Astrocyte (in vitro differentiated cells and primary cell): ENCODE results near the gene ROR2. TPM values are rescaled to one million over a fixed set of nuclear protein-coding genes. Genes with fewer than 3 reads are reported as not detected.

Source experiments
- DNase-seq: peaks from one replicate; pipeline ENCODE4 v3.0.0-alpha.2; 2010; ENCODE audit warnings: low read depth
- FAIRE-seq: peaks from 2 replicates; lab custom pipeline; 2011; peaks lifted over from hg19 to GRCh38; lab: Jason Lieb, UNC
- H2AFZ ChIP-seq: 2 replicates; pipeline ENCODE4 v1.6.0; 2012; ENCODE audit warnings: low read depth, low read length, inconsistent platforms
- H3K27ac ChIP-seq: 2 replicates; pipeline ENCODE4 v1.5.1; 2011; ENCODE audit warnings: low read depth, low read length, inconsistent platforms
- H3K27me3 ChIP-seq: 2 replicates; pipeline ENCODE4 v1.6.0; 2011; ENCODE audit warnings: low read length, inconsistent platforms; ENCODE audit not compliant: insufficient read depth
- H3K36me3 ChIP-seq: 2 replicates; pipeline ENCODE4 v1.5.1; 2011; ENCODE audit warnings: low read length, inconsistent platforms; ENCODE audit not compliant: insufficient read depth
- H3K4me1 ChIP-seq: 2 replicates; pipeline ENCODE4 v1.5.1; 2011; ENCODE audit warnings: low read length, inconsistent platforms; ENCODE audit not compliant: insufficient read depth
- H3K4me2 ChIP-seq: 2 replicates; pipeline ENCODE4 v1.6.0; 2012; ENCODE audit warnings: low read length, inconsistent platforms
- H3K4me3 ChIP-seq: 2 replicates; pipeline ENCODE4 v1.5.1; 2011; ENCODE audit warnings: low read depth, mild to moderate bottlenecking, low read length, inconsistent platforms; ENCODE audit not compliant: insufficient read depth
- H3K79me2 ChIP-seq: 2 replicates; pipeline ENCODE4 v1.6.0; 2012; ENCODE audit warnings: mild to moderate bottlenecking, low read length, inconsistent platforms; ENCODE audit not compliant: insufficient read depth
- H3K9ac ChIP-seq: 2 replicates; pipeline ENCODE4 v1.6.0; 2012; ENCODE audit warnings: mild to moderate bottlenecking, low read length, inconsistent platforms
- H3K9me3 ChIP-seq: 2 replicates; pipeline ENCODE4 v1.5.1; 2012; ENCODE audit warnings: low read depth, mild to moderate bottlenecking, low read length, inconsistent platforms; ENCODE audit not compliant: insufficient read depth
- H4K20me1 ChIP-seq: 2 replicates; pipeline ENCODE4 v1.6.0; 2012; ENCODE audit warnings: low read length, inconsistent platforms; ENCODE audit not compliant: insufficient read depth
- H3K27ac Mint-ChIP-seq: one replicate; pipeline ENCODE4 v1.8.0; 2021; ENCODE audit warnings: mild to moderate bottlenecking, mixed read lengths; ENCODE audit not compliant: unreplicated experiment
- H3K27me3 Mint-ChIP-seq: one replicate; pipeline ENCODE4 v1.8.0; 2021; ENCODE audit warnings: low read depth, mixed read lengths; ENCODE audit not compliant: unreplicated experiment
- H3K36me3 Mint-ChIP-seq: one replicate; pipeline ENCODE4 v1.8.0; 2021; ENCODE audit warnings: low read depth, mixed read lengths; ENCODE audit not compliant: unreplicated experiment
- H3K4me1 Mint-ChIP-seq: one replicate; pipeline ENCODE4 v1.8.0; 2021; ENCODE audit warnings: low read depth, mixed read lengths; ENCODE audit not compliant: unreplicated experiment
- H3K4me3 Mint-ChIP-seq: one replicate; pipeline ENCODE4 v1.8.0; 2021; ENCODE audit warnings: mild to moderate bottlenecking, moderate library complexity, mixed read lengths; ENCODE audit not compliant: unreplicated experiment
- H3K9me3 Mint-ChIP-seq: one replicate; pipeline ENCODE4 v1.8.0; 2021; ENCODE audit warnings: mild to moderate bottlenecking, mixed read lengths; ENCODE audit not compliant: unreplicated experiment
- CTCF ChIP-seq: IDR thresholded peaks from 2 replicates; pipeline ENCODE4 v1.5.1; 2011; ENCODE audit warnings: low read depth, mild to moderate bottlenecking, inconsistent platforms, low read length, moderate library complexity; ENCODE audit not compliant: insufficient read depth
- EZH2 ChIP-seq: IDR thresholded peaks from 2 replicates; pipeline ENCODE4 v1.6.1; 2012; ENCODE audit warnings: mild to moderate bottlenecking, low read length, inconsistent platforms; ENCODE audit not compliant: insufficient read depth
- total RNA-seq: library from RNA; stranded (reverse); gene quantifications from 2 replicates; pipeline ENCODE4 v1.2.1, GENCODE V29; 2021

The ROR2 gene
- total RNA-seq, 1 donor from 2014 or later, result 4.9 TPM

GRCh38 chr9:91891915-91892314 lies 58.1 kb downstream of the ROR2 start:
- H3K36me3 Mint-ChIP-seq, result no peaks in the 10 kb centered on the region
- H3K36me3 ChIP-seq, result no peaks in the 10 kb centered on the region
- H3K27ac ChIP-seq, result no peak overlapping the region
- H2AFZ ChIP-seq, result no peak overlapping the region
- H3K79me2 ChIP-seq, result no peaks in the 10 kb centered on the region
- peaks cover 10% of the 10 kb centered on the region for H3K27me3 Mint-ChIP-seq
- no peak overlapping the region for H3K9ac ChIP-seq
- no peak overlapping the region for H3K27ac Mint-ChIP-seq
- H3K4me3 ChIP-seq, result no peak overlapping the region
- no peak overlapping the region for H3K4me3 Mint-ChIP-seq
- FAIRE-seq (no peak), DNase-seq (no peak)
- no peaks in the 10 kb centered on the region for H3K9me3 ChIP-seq
- H3K9me3 Mint-ChIP-seq, result no peaks in the 10 kb centered on the region
- H3K4me1 Mint-ChIP-seq, result peaks cover 18% of the 10 kb centered on the region
- no peak overlapping the region for H3K4me2 ChIP-seq
- peaks cover 5% of the 10 kb centered on the region for H3K27me3 ChIP-seq
- H3K4me1 ChIP-seq, result peaks cover 2% of the 10 kb centered on the region
- TF ChIP-seq EZH2 (no peak), CTCF (no peak)
- H4K20me1 ChIP-seq, result no peaks in the 10 kb centered on the region

GRCh38 chr9:91890662-91891061 lies 59.4 kb downstream of the ROR2 start:
- no peak overlapping the region for H2AFZ ChIP-seq
- no peaks in the 10 kb centered on the region for H3K9me3 Mint-ChIP-seq
- FAIRE-seq (no peak), DNase-seq (no peak)
- H3K4me1 ChIP-seq, result peaks cover 4% of the 10 kb centered on the region
- H3K9ac ChIP-seq, result no peak overlapping the region
- H3K9me3 ChIP-seq, result no peaks in the 10 kb centered on the region
- no peak overlapping the region for H3K27ac ChIP-seq
- peaks cover 10% of the 10 kb centered on the region for H3K27me3 Mint-ChIP-seq
- H3K27me3 ChIP-seq, result peaks cover 3% of the 10 kb centered on the region
- no peaks in the 10 kb centered on the region for H3K79me2 ChIP-seq
- no peaks in the 10 kb centered on the region for H3K36me3 Mint-ChIP-seq
- H3K4me3 ChIP-seq, result no peak overlapping the region
- H4K20me1 ChIP-seq, result no peaks in the 10 kb centered on the region
- no peak for TF ChIP-seq CTCF
- no peak for TF ChIP-seq EZH2
- H3K36me3 ChIP-seq, result no peaks in the 10 kb centered on the region
- no peak overlapping the region for H3K4me2 ChIP-seq
- no peak overlapping the region for H3K27ac Mint-ChIP-seq
- H3K4me3 Mint-ChIP-seq, result no peak overlapping the region
- peaks cover 19% of the 10 kb centered on the region for H3K4me1 Mint-ChIP-seq

GRCh38 chr9:91889161-91889911 lies 60.7 kb downstream of the ROR2 start:
- Mint-ChIP-seq H3K4me1 (peaks cover 28% of the 10 kb centered on the region), H3K27ac (no peak overlapping the region), H3K27me3 (peaks cover 10% of the 10 kb centered on the region), H3K36me3 (no peaks in the 10 kb centered on the region), H3K4me3 (no peak overlapping the region), H3K9me3 (no peaks in the 10 kb centered on the region)
- no peaks in the 10 kb centered on the region for H3K36me3 ChIP-seq
- H3K4me1 ChIP-seq, result peaks cover 6% of the 10 kb centered on the region
- peaks cover 3% of the 10 kb centered on the region for H3K27me3 ChIP-seq
- H2AFZ ChIP-seq, result no peak overlapping the region
- no peak overlapping the region for H3K4me3 ChIP-seq
- DNase-seq (no peak), FAIRE-seq (no peak)
- TF ChIP-seq EZH2, result no peak
- no peaks in the 10 kb centered on the region for H4K20me1 ChIP-seq
- H3K27ac ChIP-seq, result no peak overlapping the region
- no peaks in the 10 kb centered on the region for H3K9me3 ChIP-seq
- no peaks in the 10 kb centered on the region for H3K79me2 ChIP-seq
- H3K4me2 ChIP-seq, result no peak overlapping the region
- no peak overlapping the region for H3K9ac ChIP-seq
